GM21526 (cell line): ENCODE data around the gene ZFYVE21.

Experiments used
- ATAC-seq: cut with Tn5 transposase; IDR thresholded peaks from one replicate; pipeline ENCODE4 v1.9.1; 2021; ENCODE audit warnings: moderate library complexity; ENCODE audit not compliant: unreplicated experiment, low FRiP score

Gene ZFYVE21

GRCh38 chr14:103704708-103705107 lies 10.9 kb upstream of the ZFYVE21 start:
- ATAC-seq, result no peak

GRCh38 chr14:103705118-103705503 lies 10.5 kb upstream of the ZFYVE21 start:
- ATAC-seq, result no peak

- ATAC-seq, result no peak
Measured at GRCh38 chr14:103705504-103706284, 9.9 kb upstream of the ZFYVE21 start.

GRCh38 chr14:103706551-103707328 lies 8.9 kb upstream of the ZFYVE21 start:
- no peak for ATAC-seq

- ATAC-seq, result no peak
Measured at GRCh38 chr14:103707329-103708263, 8.0 kb upstream of the ZFYVE21 start.

- ATAC-seq, result no peak
Measured at GRCh38 chr14:103708750-103709187, 6.8 kb upstream of the ZFYVE21 start.

GRCh38 chr14:103709814-103710213 lies 5.8 kb upstream of the ZFYVE21 start:
- no peak for ATAC-seq

- ATAC-seq, result no peak
Measured at GRCh38 chr14:103710771-103711377, 4.7 kb upstream of the ZFYVE21 start.

- ATAC-seq, result no peak
Measured at GRCh38 chr14:103711516-103712431, 3.8 kb upstream of the ZFYVE21 start.

GRCh38 chr14:103712633-103713247 lies 2.9 kb upstream of the ZFYVE21 start:
- ATAC-seq, result no peak

- ATAC-seq, result no peak
Measured at GRCh38 chr14:103713304-103714062, 2.1 kb upstream of the ZFYVE21 start.

GRCh38 chr14:103714063-103714724 lies 1.4 kb upstream of the ZFYVE21 start:
- ATAC-seq, result no peak

- ATAC-seq, result no peak
Measured at GRCh38 chr14:103716091-103716801, 636 bp downstream of the ZFYVE21 start.

GRCh38 chr14:103716899-103717411 lies 1.3 kb downstream of the ZFYVE21 start:
- ATAC-seq, result no peak

- no peak for ATAC-seq
Measured at GRCh38 chr14:103718572-103718971, 3.0 kb downstream of the ZFYVE21 start.

- ATAC-seq, result no peak
Measured at GRCh38 chr14:103719751-103720150, 4.1 kb downstream of the ZFYVE21 start.
